Measurements from ENCODE around the gene TTC28.

Gene TTC28

DNA sequence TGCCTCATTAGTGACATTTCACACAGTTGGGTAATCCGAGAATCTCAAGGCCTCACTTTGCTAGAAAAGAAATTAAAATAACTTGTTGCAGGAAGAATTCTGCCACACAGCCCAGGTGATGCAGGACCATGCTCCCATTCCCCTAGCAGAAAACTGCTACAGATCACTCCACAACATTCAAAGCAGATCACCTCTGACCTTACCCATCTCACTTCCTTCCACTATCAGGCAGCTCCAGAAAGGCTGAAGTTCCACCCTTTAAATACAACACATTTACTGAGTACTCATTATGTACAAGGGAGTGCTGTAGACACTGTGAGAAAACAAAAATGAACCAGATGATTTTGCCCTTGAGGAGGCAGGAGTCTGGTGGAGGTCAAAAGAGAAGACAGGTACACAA lies 231.0 kb downstream of the TTC28 start:
- Histone ChIP-seq H2AK5ac (ENCODE audit: low read length) (no peak overlapping the region), H3K18ac (ENCODE audit: low read length) (no peak overlapping the region), H4K5ac (ENCODE audit: low read length) (no peak overlapping the region), H3K9ac (ENCODE audit: low read length) (no peak overlapping the region), H3K27ac (ENCODE audit: low read depth, low read length) (no peak overlapping the region), H3K36me3 (ENCODE audit: control insufficient read depth, insufficient read depth, low read length) (no peaks in the 10 kb centered on the region), H3K4me3 (ENCODE audit: low read length) (no peak overlapping the region), H2BK5ac (ENCODE audit: low read length) (no peak overlapping the region), H3K4me1 (ENCODE audit: control insufficient read depth, low read depth, low read length) (no peaks in the 10 kb centered on the region), H2BK120ac (ENCODE audit: low read depth, low read length) (no peak overlapping the region), H3K56ac (ENCODE audit: low read length) (no peak overlapping the region), H3K79me1 (ENCODE audit: low read length) (no peaks in the 10 kb centered on the region), H2BK15ac (replicated peaks; ENCODE audit: low read depth) (no peak overlapping the region), H3K27me3 (ENCODE audit: insufficient read depth, low read length, poor library complexity) (no peaks in the 10 kb centered on the region), H3K4me2 (ENCODE audit: low read length) (no peak overlapping the region), H3K23ac (ENCODE audit: low read length) (no peak overlapping the region), H3K79me2 (ENCODE audit: control insufficient read depth, insufficient read depth, low read length) (no peaks in the 10 kb centered on the region), H3K4ac (ENCODE audit: low read depth, low read length) (no peak overlapping the region), H4K8ac (ENCODE audit: low read depth, low read length) (no peak overlapping the region)
- no peak for DNase-seq
- no CpG with 5 or more reads among the region's 1 CpG for WGBS (ENCODE audit: extremely low coverage, insufficient coverage, low lambda C conversion rate)

GRCh38 chr22:28444659-28445058 lies 235.0 kb downstream of the TTC28 start:
- Histone ChIP-seq H3K23ac (ENCODE audit: low read length) (no peak overlapping the region), H4K8ac (ENCODE audit: low read depth, low read length) (no peak overlapping the region), H3K79me1 (ENCODE audit: low read length) (no peaks in the 10 kb centered on the region), H3K79me2 (ENCODE audit: control insufficient read depth, insufficient read depth, low read length) (no peaks in the 10 kb centered on the region), H3K36me3 (ENCODE audit: control insufficient read depth, insufficient read depth, low read length) (no peaks in the 10 kb centered on the region), H3K4me3 (ENCODE audit: low read length) (no peak overlapping the region), H3K27me3 (ENCODE audit: insufficient read depth, low read length, poor library complexity) (no peaks in the 10 kb centered on the region), H3K18ac (ENCODE audit: low read length) (no peak overlapping the region), H2BK120ac (ENCODE audit: low read depth, low read length) (no peak overlapping the region), H2AK5ac (ENCODE audit: low read length) (no peak overlapping the region), H3K9ac (ENCODE audit: low read length) (no peak overlapping the region), H3K27ac (ENCODE audit: low read depth, low read length) (no peak overlapping the region), H2BK5ac (ENCODE audit: low read length) (no peak overlapping the region), H3K4me2 (ENCODE audit: low read length) (no peak overlapping the region), H2BK15ac (replicated peaks; ENCODE audit: low read depth) (no peak overlapping the region), H4K5ac (ENCODE audit: low read length) (no peak overlapping the region), H3K4ac (ENCODE audit: low read depth, low read length) (no peak overlapping the region), H3K4me1 (ENCODE audit: control insufficient read depth, low read depth, low read length) (no peaks in the 10 kb centered on the region), H3K56ac (ENCODE audit: low read length) (no peak overlapping the region)
- DNase-seq = no peak
- WGBS (ENCODE audit: extremely low coverage, insufficient coverage, low lambda C conversion rate) = 100% methylated on average over 1 of the region's 5 CpGs

GRCh38 chr22:28443526-28443876 lies 236.1 kb downstream of the TTC28 start:
- H3K79me1 ChIP-seq (ENCODE audit: low read length) = no peaks in the 10 kb centered on the region
- no peak overlapping the region for H3K23ac ChIP-seq (ENCODE audit: low read length)
- peak; percentile 91 for DNase-seq
- no peaks in the 10 kb centered on the region for H3K79me2 ChIP-seq (ENCODE audit: control insufficient read depth, insufficient read depth, low read length)
- H2BK5ac ChIP-seq (ENCODE audit: low read length) = peak overlapping the region; percentile 27
- no peak overlapping the region for H3K27ac ChIP-seq (ENCODE audit: low read depth, low read length)
- H3K56ac ChIP-seq (ENCODE audit: low read length) = peak overlapping the region; percentile 70
- H3K4me3 ChIP-seq (ENCODE audit: low read length) = peak overlapping the region; percentile 62
- peak overlapping the region; percentile 35 for H3K18ac ChIP-seq (ENCODE audit: low read length)
- H3K4ac ChIP-seq (ENCODE audit: low read depth, low read length) = peak overlapping the region; percentile 72
- H2BK120ac ChIP-seq (ENCODE audit: low read depth, low read length) = no peak overlapping the region
- peak overlapping the region; percentile 78 for H3K9ac ChIP-seq (ENCODE audit: low read length)
- no peak overlapping the region for H4K5ac ChIP-seq (ENCODE audit: low read length)
- no peak overlapping the region for H2BK15ac ChIP-seq (replicated peaks; ENCODE audit: low read depth)
- H2AK5ac ChIP-seq (ENCODE audit: low read length) = no peak overlapping the region
- H3K27me3 ChIP-seq (ENCODE audit: insufficient read depth, low read length, poor library complexity) = no peaks in the 10 kb centered on the region
- no peaks in the 10 kb centered on the region for H3K36me3 ChIP-seq (ENCODE audit: control insufficient read depth, insufficient read depth, low read length)
- H3K4me2 ChIP-seq (ENCODE audit: low read length) = peak overlapping the region; percentile 45
- WGBS (ENCODE audit: extremely low coverage, insufficient coverage, low lambda C conversion rate) = no CpG with 5 or more reads among the region's 5 CpGs
- no peaks in the 10 kb centered on the region for H3K4me1 ChIP-seq (ENCODE audit: control insufficient read depth, low read depth, low read length)
- H4K8ac ChIP-seq (ENCODE audit: low read depth, low read length) = no peak overlapping the region

DNA sequence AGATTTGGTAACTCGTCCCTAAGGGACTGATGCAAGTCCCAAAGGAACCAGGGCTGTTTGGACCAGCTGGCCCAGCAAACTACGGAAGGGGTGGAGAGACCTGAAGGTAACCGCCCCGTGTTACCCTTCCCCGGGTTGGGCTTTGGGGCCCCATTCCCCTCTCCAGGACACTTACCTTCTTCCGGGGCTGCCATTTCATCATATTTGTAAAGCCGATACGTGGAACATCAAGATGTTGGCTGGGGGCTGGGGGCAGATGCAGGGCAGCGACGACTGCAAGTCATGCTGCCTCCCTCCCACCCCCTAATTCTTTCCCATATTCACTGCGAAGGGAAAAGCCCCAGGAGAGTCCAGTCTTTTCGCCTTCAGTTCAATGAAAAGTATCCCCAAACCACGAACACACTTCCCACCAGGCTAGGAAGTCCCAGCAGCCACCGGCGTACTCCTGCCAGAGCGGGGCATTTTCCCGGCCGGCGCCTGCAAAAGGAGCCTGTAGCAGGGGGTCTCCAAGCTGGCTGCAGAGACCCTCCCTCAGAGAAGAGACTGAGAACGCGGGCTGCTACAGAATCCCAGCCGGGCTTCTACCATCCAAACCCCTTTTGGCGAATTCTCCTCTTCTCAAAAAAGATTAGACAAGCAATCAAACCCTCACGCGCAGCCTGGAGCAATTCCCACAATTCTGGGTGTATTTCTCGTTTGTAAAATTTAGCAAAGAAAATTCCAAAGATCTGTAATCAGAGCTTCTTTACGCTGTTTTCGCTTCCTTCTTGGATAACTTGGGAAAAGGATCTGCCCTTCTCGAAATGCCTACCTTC lies 236.7 kb downstream of the TTC28 start:
- peak overlapping the region; percentile 35 for H3K18ac ChIP-seq (ENCODE audit: low read length)
- H3K4ac ChIP-seq (ENCODE audit: low read depth, low read length) = peak overlapping the region; percentile 72
- H3K4me1 ChIP-seq (ENCODE audit: control insufficient read depth, low read depth, low read length) = no peaks in the 10 kb centered on the region
- no peak overlapping the region for H2BK15ac ChIP-seq (replicated peaks; ENCODE audit: low read depth)
- no peaks in the 10 kb centered on the region for H3K79me1 ChIP-seq (ENCODE audit: low read length)
- peak overlapping the region; percentile 78 for H3K9ac ChIP-seq (ENCODE audit: low read length)
- H3K27me3 ChIP-seq (ENCODE audit: insufficient read depth, low read length, poor library complexity) = no peaks in the 10 kb centered on the region
- WGBS (ENCODE audit: extremely low coverage, insufficient coverage, low lambda C conversion rate) = no CpG with 5 or more reads among the region's 29 CpGs
- peak overlapping the region; percentile 45 for H3K4me2 ChIP-seq (ENCODE audit: low read length)
- no peak overlapping the region for H2AK5ac ChIP-seq (ENCODE audit: low read length)
- no peak overlapping the region for H2BK120ac ChIP-seq (ENCODE audit: low read depth, low read length)
- H3K36me3 ChIP-seq (ENCODE audit: control insufficient read depth, insufficient read depth, low read length) = no peaks in the 10 kb centered on the region
- H3K23ac ChIP-seq (ENCODE audit: low read length) = no peak overlapping the region
- H4K5ac ChIP-seq (ENCODE audit: low read length) = no peak overlapping the region
- H4K8ac ChIP-seq (ENCODE audit: low read depth, low read length) = no peak overlapping the region
- H3K27ac ChIP-seq (ENCODE audit: low read depth, low read length) = peak overlapping the region; percentile 6
- peak overlapping the region; percentile 70 for H3K56ac ChIP-seq (ENCODE audit: low read length)
- H3K4me3 ChIP-seq (ENCODE audit: low read length) = peak overlapping the region; percentile 62
- H3K79me2 ChIP-seq (ENCODE audit: control insufficient read depth, insufficient read depth, low read length) = no peaks in the 10 kb centered on the region
- peak; percentile 87 for DNase-seq
- H2BK5ac ChIP-seq (ENCODE audit: low read length) = peak overlapping the region; percentile 27

DNA sequence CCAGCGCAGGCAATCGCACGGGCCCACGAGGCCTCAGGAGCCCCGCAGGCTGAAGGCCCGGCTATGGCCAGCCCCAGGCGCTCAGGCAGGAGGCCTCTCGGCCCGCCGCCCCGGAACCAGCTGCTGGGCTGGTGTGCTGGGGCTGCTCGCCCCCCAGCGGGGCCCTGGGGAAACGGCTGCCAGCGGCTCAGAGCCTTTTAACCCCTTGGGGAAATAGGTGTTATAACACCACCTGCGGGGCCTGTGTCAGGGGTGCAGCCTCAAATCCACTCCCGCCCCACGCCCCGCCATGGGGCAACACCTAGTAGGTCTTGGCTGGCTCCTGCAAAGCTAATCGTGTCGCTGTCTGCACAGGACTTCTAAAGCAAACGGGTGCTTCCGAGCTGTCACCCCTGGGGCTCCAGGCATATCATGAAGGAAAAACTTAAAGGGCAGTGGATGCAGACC lies 237.4 kb downstream of the TTC28 start:
- DNase-seq = peak; percentile 92

More for the DNA sequence above, 237.4 kb downstream of the TTC28 start:
- H3K27ac ChIP-seq (ENCODE audit: low read depth, low read length) = peak overlapping the region; percentile 6
- H2BK5ac ChIP-seq (ENCODE audit: low read length) = no peak overlapping the region
- H3K36me3 ChIP-seq (ENCODE audit: control insufficient read depth, insufficient read depth, low read length) = no peaks in the 10 kb centered on the region
- WGBS (ENCODE audit: extremely low coverage, insufficient coverage, low lambda C conversion rate) = no CpG with 5 or more reads among the region's 23 CpGs
- no peak overlapping the region for H4K5ac ChIP-seq (ENCODE audit: low read length)
- H2AK5ac ChIP-seq (ENCODE audit: low read length) = no peak overlapping the region
- no peaks in the 10 kb centered on the region for H3K27me3 ChIP-seq (ENCODE audit: insufficient read depth, low read length, poor library complexity)
- H3K79me2 ChIP-seq (ENCODE audit: control insufficient read depth, insufficient read depth, low read length) = no peaks in the 10 kb centered on the region
- peak overlapping the region; percentile 46 for H3K4me2 ChIP-seq (ENCODE audit: low read length)
- H3K18ac ChIP-seq (ENCODE audit: low read length) = peak overlapping the region; percentile 43
- H3K79me1 ChIP-seq (ENCODE audit: low read length) = no peaks in the 10 kb centered on the region
- H3K9ac ChIP-seq (ENCODE audit: low read length) = peak overlapping the region; percentile 78
- H4K8ac ChIP-seq (ENCODE audit: low read depth, low read length) = peak overlapping the region; percentile 83
- peak overlapping the region; percentile 86 for H3K56ac ChIP-seq (ENCODE audit: low read length)
- no peak overlapping the region for H3K23ac ChIP-seq (ENCODE audit: low read length)
- H3K4me3 ChIP-seq (ENCODE audit: low read length) = peak overlapping the region; percentile 62
- peak overlapping the region; percentile 49 for H3K4ac ChIP-seq (ENCODE audit: low read depth, low read length)
- H2BK15ac ChIP-seq (replicated peaks; ENCODE audit: low read depth) = no peak overlapping the region
- H2BK120ac ChIP-seq (ENCODE audit: low read depth, low read length) = no peak overlapping the region
- H3K4me1 ChIP-seq (ENCODE audit: control insufficient read depth, low read depth, low read length) = no peaks in the 10 kb centered on the region

Data from mesendoderm (in vitro differentiated cells).